ENCODE results near the gene CRYBB2.
"Not testable (repeated sequence)": the region's sequence is repeated elsewhere in the genome, so short reads cannot be mapped to it uniquely, and the experiment has no call there.

- not testable (repeated sequence) for TF ChIP-seq CTCF (IDR thresholded peaks at IDR 0.05; ENCODE audit: low read depth, low read length, missing input control); JUND (IDR thresholded peaks at IDR 0.05); EGR1 (IDR thresholded peaks at IDR 0.05; ENCODE audit: low read depth in 2 of 2); GABPA (IDR thresholded peaks at IDR 0.05 in 1 of 2, conservative IDR thresholded peaks at IDR 0.05 in 1 of 2); MAX (IDR thresholded peaks at IDR 0.05); TAF1 (conservative IDR thresholded peaks at IDR 0.05); ZBTB33 (IDR thresholded peaks at IDR 0.05); FOXA1 (IDR thresholded peaks at IDR 0.05); YY1 (IDR thresholded peaks at IDR 0.05); RXRA (IDR thresholded peaks at IDR 0.05)
Measured at GRCh38 chr22:25273231-25273630, 53.8 kb downstream of the CRYBB2 start.

Data from liver (tissue), 3 donors.